Hepatic stellate cell (primary cell): Measurements from ENCODE around the gene TTC39B.
A peak's percentile ranks its signal among the peaks of the same experiment; 100 is the strongest.

Experiments
- DNase-seq: peaks from one replicate; pipeline ENCODE4 v3.0.0; 2011; ENCODE audit warnings: low spot score

Gene TTC39B

GRCh38 chr9:15163931-15164330 is 143.1 kb downstream of the TTC39B start:
- no peak for DNase-seq

DNA sequence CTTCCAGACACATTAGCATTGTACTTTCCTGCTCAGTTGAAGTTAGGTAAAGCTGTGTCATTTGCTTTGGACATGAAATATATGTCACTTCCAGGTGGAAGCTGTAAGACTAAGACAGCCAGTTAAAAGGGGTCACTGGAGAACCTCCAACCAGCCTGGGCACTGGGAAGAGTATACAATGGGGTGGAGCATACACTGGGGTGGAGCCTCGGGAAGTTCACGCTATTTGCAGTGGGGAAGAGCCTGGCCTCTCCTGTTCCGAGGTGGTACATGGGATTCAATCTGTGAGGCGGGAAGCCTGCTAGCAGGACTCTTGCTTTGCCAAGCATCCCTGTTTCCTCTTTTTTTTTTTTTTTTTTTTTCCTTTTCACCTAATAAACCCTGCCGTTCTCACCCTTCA is 145.3 kb downstream of the TTC39B start:
- no peak for DNase-seq

GRCh38 chr9:15160673-15161072 is 146.3 kb downstream of the TTC39B start:
- peak; percentile 13 for DNase-seq

DNA sequence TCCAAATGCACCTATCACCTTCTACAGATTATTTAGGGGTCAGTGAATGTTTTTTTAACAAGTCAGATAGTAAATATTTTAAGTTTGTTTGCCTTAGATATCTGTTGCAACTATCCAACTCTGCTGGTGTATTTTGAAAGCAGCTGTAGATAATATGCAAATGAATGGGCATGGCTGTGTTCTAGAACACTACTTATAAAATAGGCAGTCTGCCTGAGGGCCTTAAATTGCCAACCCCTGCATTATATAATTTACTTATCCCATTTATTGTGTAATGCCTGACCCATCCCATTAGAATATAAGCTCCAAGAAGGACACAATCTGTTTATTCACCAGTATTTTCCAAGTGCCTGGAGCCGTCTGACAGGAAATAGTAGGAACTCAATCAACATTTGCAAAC is 149.0 kb downstream of the TTC39B start:
- no peak for DNase-seq

GRCh38 chr9:15157381-15157780 is 149.6 kb downstream of the TTC39B start:
- DNase-seq = no peak

DNA sequence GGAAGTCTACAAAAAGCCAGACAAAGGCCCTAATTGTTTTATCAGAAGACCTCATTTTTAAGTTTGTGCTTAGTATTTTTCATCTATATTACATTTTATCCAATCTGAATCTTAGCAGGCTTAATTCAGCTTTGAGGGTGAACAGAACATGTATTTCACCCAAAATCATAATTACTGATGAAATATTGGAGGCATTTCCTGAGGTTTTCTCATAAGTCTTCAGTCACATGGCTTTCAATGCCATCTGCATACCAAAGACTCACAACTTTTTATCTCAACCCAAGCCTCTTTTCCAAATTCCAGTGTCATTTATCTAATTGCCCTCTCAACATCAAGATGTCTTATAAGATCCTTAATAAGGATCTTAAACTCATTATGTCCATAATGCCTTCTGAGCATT is 150.8 kb downstream of the TTC39B start:
- DNase-seq = no peak

DNA sequence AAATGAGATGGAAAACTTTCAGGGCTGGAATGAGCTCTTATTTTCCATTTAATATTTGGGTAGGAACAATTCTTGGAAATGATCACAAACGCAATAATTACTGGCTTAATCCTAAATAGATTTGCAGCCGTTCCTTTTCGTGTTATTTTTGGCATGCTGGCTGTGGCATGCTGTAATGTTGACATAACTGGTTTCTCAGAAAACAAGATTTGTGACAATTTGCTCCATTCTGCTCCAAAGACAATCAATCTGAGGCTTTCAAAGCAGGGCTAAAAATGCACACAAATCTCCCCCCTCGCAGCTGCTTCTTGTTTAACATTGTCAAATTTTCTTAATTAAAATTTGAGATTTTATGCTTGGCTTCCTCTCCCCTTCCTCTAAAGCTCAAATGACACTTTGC is 151.2 kb downstream of the TTC39B start:
- DNase-seq = no peak

GRCh38 chr9:15155323-15155722 is 151.7 kb downstream of the TTC39B start:
- no peak for DNase-seq

DNA sequence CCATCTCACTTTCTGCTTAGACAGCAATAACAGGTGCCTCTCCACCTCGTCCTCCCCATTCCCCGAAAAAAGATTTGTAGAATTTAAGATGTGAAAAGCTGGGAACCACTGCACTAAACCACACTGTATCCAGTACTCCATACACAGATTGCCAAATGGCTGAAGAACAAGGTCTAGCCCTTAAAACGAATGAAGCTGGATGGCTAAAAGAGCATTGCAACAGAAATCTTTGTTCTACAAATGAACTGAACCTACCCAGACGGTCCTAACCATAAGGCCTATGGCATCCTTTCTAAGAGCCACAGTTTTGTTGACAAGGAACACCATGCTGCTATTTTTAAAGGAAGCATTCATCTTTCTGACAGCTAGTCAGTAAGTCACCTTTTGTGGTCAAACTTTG is 152.3 kb downstream of the TTC39B start:
- DNase-seq = no peak

DNA sequence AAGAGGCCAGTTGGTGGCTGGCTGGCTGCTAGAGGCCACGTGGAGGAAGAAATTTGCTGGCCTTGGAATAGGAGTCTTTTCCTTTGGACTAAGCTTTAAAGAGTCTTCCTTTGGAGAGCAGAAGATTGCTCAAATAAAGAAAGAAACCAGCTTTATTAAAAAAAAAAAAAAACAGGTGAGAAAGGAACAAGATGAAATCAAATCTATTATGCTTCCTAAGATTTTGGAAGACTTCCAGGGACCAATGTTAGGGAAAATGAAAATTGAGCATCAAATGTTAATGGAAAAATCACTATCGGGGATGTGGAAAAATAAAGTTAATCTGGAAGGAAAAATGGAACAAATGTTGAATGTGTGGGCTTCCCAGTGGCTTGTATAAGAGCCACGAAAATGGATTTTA is 153.1 kb downstream of the TTC39B start:
- no peak for DNase-seq

DNA sequence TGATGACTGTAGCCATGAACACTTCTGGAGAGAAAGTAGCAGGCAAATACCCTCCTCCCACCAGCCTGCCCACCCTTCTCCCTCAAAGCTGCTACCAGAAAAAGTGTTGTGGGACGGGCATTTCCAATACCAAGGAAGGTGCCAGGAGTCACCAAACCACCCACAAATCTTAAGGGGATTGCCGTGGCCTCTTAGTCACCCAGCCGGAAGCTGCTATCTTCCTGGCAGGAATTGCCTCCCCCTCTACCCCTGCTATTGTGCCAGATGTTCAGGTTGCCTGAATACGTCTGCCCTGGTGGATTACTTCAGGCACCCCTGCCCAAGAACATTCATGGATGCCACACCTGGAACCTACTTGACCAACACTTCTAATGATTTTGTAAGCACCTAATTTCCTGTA is 156.1 kb downstream of the TTC39B start:
- DNase-seq = no peak

DNA sequence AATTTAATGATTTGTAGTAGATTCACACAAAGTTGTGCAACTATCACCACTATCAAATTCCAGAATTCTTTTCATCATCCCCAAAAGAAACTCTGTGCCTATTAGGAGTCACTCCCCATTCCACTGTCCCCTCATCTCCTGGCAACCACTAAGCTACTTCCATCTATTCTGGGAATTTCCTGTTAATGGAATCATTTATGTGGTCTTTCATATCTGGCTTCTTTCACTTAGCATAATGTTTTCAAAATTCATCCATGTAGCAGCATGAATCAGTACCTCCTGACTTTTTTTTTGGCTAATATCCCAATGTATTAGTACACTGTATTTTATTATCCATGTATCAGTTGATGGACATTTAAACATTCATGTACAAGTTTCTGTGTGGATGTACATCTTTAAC is 157.6 kb downstream of the TTC39B start:
- no peak for DNase-seq

DNA sequence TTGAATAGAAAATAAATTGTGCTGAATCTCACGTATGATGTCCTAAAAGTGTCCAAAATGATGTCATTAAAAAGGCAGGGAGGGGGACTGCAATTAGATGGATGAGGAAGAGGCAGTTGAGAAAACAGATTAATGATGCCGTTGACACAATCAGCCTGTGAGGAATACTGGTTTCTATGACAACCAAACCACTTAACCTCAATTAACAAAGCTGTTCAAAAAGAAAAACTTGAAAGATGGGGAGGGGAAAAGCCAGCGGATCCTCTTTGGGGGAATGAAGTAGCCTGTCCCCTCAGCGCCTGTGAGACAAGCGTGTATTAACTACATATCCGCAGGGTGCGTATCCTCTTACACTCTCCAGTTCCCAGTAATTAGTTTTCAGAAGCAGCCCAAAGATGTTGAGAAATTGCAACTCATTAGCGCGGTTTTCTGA is 160.7 kb downstream of the TTC39B start:
- DNase-seq = no peak

- no peak for DNase-seq
Measured at GRCh38 chr9:15144622-15145061, 162.4 kb downstream of the TTC39B start.

GRCh38 chr9:15142878-15143534 is 164.0 kb downstream of the TTC39B start:
- DNase-seq = peak; percentile 59

DNA sequence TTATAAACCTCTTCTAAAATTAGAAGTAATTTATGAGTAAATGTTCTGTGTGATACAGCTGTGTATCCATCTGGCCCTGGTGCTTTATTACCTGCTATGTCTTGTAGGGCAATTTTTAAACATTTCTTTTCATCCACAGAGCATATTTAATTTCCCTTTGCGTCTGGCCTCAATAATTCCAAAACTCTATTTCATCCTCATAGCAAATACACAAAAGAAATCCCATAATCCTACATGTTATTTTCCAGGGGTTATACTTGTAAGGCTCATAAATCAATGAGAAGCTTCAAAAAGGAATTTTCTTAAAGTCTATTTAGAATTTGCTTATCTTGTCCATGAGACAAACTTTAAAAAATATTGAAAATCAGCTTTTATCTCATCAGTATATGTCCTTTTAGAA is 167.0 kb downstream of the TTC39B start:
- no peak for DNase-seq

GRCh38 chr9:15139469-15139868 is 167.5 kb downstream of the TTC39B start:
- DNase-seq = no peak

DNA sequence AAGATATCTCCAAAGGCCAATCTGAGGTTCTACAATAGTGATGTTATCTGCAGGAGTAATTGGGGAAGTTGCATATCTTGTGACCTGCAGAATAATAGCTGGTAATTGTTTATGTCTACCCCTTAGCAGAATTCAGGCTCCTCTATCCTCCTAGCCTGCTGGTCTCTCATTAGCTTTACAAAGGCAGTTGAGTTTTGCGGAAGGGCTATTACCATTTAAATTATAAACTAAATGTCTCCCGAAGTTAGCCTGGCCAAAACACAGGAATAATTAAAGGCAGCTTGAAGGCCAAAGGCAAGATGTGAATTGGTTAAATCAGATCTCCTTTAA is 168.7 kb downstream of the TTC39B start:
- DNase-seq = no peak

GRCh38 chr9:15137658-15138356 is 169.2 kb downstream of the TTC39B start:
- no peak for DNase-seq

DNA sequence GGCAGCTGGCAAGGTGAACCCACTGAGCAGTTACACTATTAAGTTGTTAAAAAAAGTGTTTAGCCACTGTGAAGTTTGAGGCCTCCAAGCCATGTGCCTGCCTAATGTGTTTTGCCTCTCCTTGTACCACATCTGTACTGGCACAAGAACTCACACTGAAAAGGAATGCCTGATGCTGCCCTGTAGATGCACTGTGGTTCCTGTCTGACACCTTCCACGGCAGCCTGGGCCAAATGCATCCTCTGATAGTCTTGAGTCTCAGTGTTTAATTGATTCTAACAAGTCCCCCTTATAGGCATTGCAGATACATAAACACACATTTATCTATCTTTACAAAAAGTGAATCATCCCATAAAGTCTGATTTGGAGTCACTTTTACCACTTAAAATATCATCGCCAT is 169.9 kb downstream of the TTC39B start:
- no peak for DNase-seq

GRCh38 chr9:15136646-15137045 is 170.4 kb downstream of the TTC39B start:
- no peak for DNase-seq

DNA sequence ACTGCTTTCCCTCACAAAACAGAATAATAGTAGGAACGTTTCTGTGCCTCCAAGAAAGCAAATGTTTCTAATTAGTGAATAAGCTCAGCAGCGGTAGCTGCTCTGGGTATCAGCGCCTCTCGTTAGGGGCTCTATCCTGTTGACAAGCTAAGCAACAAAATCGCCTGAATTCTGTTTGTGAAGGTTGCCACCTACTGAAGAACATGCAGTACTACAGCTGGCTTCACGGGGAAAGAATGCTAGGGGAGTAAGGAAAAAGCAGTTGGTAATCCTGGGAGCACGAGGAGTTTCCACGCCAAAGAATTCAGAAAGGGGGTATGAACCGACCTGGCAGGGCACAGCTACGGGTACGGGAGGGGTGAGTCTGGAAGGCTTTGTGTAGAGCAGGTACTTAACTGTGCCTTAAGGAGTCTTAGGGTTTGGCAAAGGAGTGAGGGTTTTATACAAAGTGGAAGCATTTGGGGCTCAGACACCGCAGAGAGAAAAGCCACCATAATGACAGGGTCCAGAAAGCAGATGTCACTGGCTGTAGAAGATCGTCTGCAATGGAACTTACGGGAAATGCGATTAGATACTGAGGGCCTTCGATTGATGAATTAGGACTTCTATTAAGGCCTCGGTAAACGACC is 171.7 kb downstream of the TTC39B start:
- peak; percentile 64 for DNase-seq

- DNase-seq = no peak
Measured at GRCh38 chr9:15133488-15133887, 173.5 kb downstream of the TTC39B start.

- DNase-seq = no peak
Measured at GRCh38 chr9:15132091-15132490, 174.9 kb downstream of the TTC39B start.
